ENCODE data around the gene TNFRSF21. TPM values are rescaled to one million over a fixed set of nuclear protein-coding genes. Genes with fewer than 3 reads are reported as not detected.

The TNFRSF21 gene
- total RNA-seq, 1 donor from 2014 or later, result 60.7 TPM

Other genes starting within 250 kb of the TNFRSF21 start
- 19.8 and 21.5 TPM in 2 replicates for gene CD2AP, start 167.9 kb upstream of the TNFRSF21 start, total RNA-seq